HL-60 (cell line): ENCODE results near the gene FLT4.
A peak's percentile ranks its signal among the peaks of the same experiment; 100 is the strongest.

Experiments used
- DNase-seq, 2 experiments: peaks; one replicate each; pipeline ENCODE4 v3.0.0-alpha.2; 2010 to 2020; ENCODE audit warnings: low read depth in 1 of 2, low spot score in 1 of 2
- H3K27ac ChIP-seq: fragments of 250-450 bp; sonication (Bioruptor Pico); replicated peaks from 2 replicates; pipeline ENCODE4 v1.5.1; 2020; ENCODE audit warnings: mild to moderate bottlenecking, moderate library complexity
- H3K27me3 ChIP-seq: fragments of 250-450 bp; sonication (Bioruptor Pico); 2 replicates; pipeline ENCODE4 v1.5.1; 2021; ENCODE audit warnings: mild to moderate bottlenecking, moderate library complexity; ENCODE audit not compliant: insufficient read depth, poor library complexity, severe bottlenecking
- H3K4me3 ChIP-seq: replicated peaks from 2 replicates; pipeline ENCODE4 v1.5.1; 2011; ENCODE audit warnings: mild to moderate bottlenecking, control low read depth, low read length; ENCODE audit not compliant: insufficient read depth
- CTCF ChIP-seq: IDR thresholded peaks from one replicate; pipeline ENCODE4 v1.5.1; 2011; ENCODE audit warnings: low read length, control low read depth, inconsistent platforms; ENCODE audit not compliant: insufficient read depth
- GABPA ChIP-seq: IDR thresholded peaks from 2 replicates; pipeline ENCODE4 v1.6.1; 2012; ENCODE audit warnings: low read depth
- POLR2AphosphoS5 ChIP-seq: IDR thresholded peaks from 2 replicates; pipeline ENCODE4 v1.6.1; 2012; ENCODE audit warnings: low read depth
- REST ChIP-seq: IDR thresholded peaks from 2 replicates; pipeline ENCODE4 v1.6.1; 2012; ENCODE audit warnings: low read depth; ENCODE audit not compliant: insufficient replicate concordance
- SPI1 ChIP-seq: IDR thresholded peaks from 2 replicates; pipeline ENCODE4 v1.6.1; 2012; ENCODE audit warnings: low read depth, mild to moderate bottlenecking, borderline replicate concordance

FLT4 gene

GRCh38 chr5:180620014-180620413 is 29.4 kb downstream of the FLT4 start:
- no peaks in the 10 kb centered on the region for H3K27me3 ChIP-seq
- H3K27ac ChIP-seq = no peak overlapping the region
- H3K4me3 ChIP-seq = no peak overlapping the region
- no peak for DNase-seq
- TF ChIP-seq REST = no peak
- no peak for TF ChIP-seq GABPA
- TF ChIP-seq SPI1 = no peak
- TF ChIP-seq POLR2AphosphoS5 = no peak
- no peak for TF ChIP-seq CTCF

- H3K27me3 ChIP-seq = no peaks in the 10 kb centered on the region
- no peak for TF ChIP-seq GABPA
- TF ChIP-seq SPI1 = no peak
- no peak for DNase-seq
- H3K4me3 ChIP-seq = no peak overlapping the region
- H3K27ac ChIP-seq = no peak overlapping the region
These were observed 29.9 kb downstream of the FLT4 start for GRCh38 chr5:180619563-180619915.

- Histone ChIP-seq H3K27ac (peak overlapping the region; percentile 42; the same call in 1 of the 2 replicates), H3K27me3 (no peaks in the 10 kb centered on the region), H3K4me3 (peak overlapping the region; percentile 33)
- TF ChIP-seq CTCF = peak; percentile 29
- no peak for TF ChIP-seq GABPA
- TF ChIP-seq POLR2AphosphoS5 = no peak; the same call in 1 of the 2 replicates
- TF ChIP-seq SPI1 = no peak
- TF ChIP-seq REST = peak; percentile 34
- DNase-seq = peak; percentile 49 to 73
These were observed 30.4 kb downstream of the FLT4 start for GRCh38 chr5:180618829-180619562.

GRCh38 chr5:180618487-180618828 is 30.9 kb downstream of the FLT4 start:
- peak overlapping the region; percentile 42; the same call in 1 of the 2 replicates for H3K27ac ChIP-seq
- TF ChIP-seq POLR2AphosphoS5 = no peak
- no peak for TF ChIP-seq REST
- TF ChIP-seq GABPA = no peak
- no peak for TF ChIP-seq CTCF
- no peak for DNase-seq
- H3K27me3 ChIP-seq = no peaks in the 10 kb centered on the region
- peak overlapping the region; percentile 21 for H3K4me3 ChIP-seq
